PFSK-1 (cell line): ENCODE measurements around the gene HDAC2.

Experiments
- FOXP2 ChIP-seq: optimal IDR thresholded peaks from 2 replicates; pipeline ENCODE3; 2011; ENCODE audit warnings: borderline replicate concordance, control low read depth, inconsistent platforms; ENCODE audit not compliant: insufficient read depth; ENCODE audit errors: extremely low read length, extremely low read depth
- POLR2AphosphoS5 ChIP-seq: IDR thresholded peaks from 2 replicates; pipeline ENCODE4 v1.6.1; 2012; ENCODE audit warnings: low read depth, mild to moderate bottlenecking, control low read depth, low read length, moderate library complexity
- REST ChIP-seq, 2 experiments: IDR thresholded peaks; 2 replicates each; pipeline versions ENCODE4 v1.6.1 to v1.8.0; 2011 to 2012; ENCODE audit warnings: low read depth in 2 of 2, low read length in 2 of 2, control low read depth in 1 of 2, inconsistent platforms in 1 of 2, mild to moderate bottlenecking in 1 of 2, moderate library complexity in 1 of 2; ENCODE audit not compliant: insufficient read depth in 1 of 2
- SIN3A ChIP-seq: IDR thresholded peaks from 2 replicates; pipeline ENCODE4 v1.6.1; 2012; ENCODE audit warnings: mild to moderate bottlenecking, low read length, moderate library complexity, borderline replicate concordance; ENCODE audit not compliant: insufficient read depth
- TAF1 ChIP-seq: IDR thresholded peaks from 2 replicates; pipeline ENCODE4 v1.6.1; 2012; ENCODE audit warnings: low read length, control low read depth, borderline replicate concordance; ENCODE audit not compliant: insufficient read depth

HDAC2 gene

DNA sequence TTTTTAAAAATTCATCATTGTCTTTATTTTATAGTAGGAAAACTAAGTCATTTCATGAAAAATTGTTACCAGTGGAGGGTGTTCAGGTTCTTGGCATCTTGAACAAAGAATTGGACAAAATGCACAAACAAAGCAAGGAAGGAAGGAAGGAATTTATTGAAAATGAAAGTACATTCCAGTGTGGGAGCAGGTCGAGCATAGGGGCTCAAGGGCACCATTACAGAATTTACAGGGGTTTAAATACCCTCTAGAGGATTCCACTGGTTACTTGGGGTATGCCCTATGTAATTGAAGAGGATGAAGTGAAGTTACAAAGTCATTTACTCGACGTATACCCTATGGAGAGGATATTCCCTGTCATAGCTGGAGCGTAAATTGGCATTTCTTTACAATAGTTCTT is 37.4 kb upstream of the HDAC2 start:
- no peak for TF ChIP-seq REST (IDR thresholded peaks at IDR 0.05; ENCODE audit: insufficient read depth in 1 of 2, low read depth in 2 of 2, low read length in 2 of 2)
- no peak for TF ChIP-seq SIN3A
- no peak for TF ChIP-seq TAF1
- TF ChIP-seq FOXP2: no peak
- no peak for TF ChIP-seq POLR2AphosphoS5

GRCh38 chr6:114007516-114007915 is 36.6 kb upstream of the HDAC2 start:
- TF ChIP-seq SIN3A (no peak), REST (IDR thresholded peaks at IDR 0.05; ENCODE audit: insufficient read depth in 1 of 2, low read depth in 2 of 2, low read length in 2 of 2) (no peak), FOXP2 (no peak), TAF1 (no peak), POLR2AphosphoS5 (no peak)

DNA sequence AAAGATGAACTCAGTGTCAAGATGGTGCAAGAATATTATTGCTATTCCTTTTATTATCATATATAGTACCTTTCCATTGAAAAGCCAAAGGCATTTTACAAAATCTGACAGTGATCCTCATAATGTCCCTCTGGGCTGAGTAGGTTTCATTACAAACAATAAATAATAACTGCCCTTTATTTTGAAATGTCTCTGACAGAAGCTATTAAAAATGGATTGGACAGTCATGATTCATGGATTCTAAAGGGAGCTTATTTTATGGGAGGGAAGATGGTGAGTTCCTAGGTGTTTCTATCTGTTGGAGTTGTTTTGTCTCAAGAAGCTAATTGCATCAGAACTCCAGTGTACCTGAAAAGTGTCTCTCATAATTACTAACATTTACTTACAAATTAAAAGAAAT is 30.4 kb upstream of the HDAC2 start:
- TF ChIP-seq REST (IDR thresholded peaks at IDR 0.05; ENCODE audit: insufficient read depth in 1 of 2, low read depth in 2 of 2, low read length in 2 of 2) (no peak), POLR2AphosphoS5 (no peak), TAF1 (no peak), FOXP2 (no peak), SIN3A (no peak)

GRCh38 chr6:114000069-114000468 is 29.1 kb upstream of the HDAC2 start:
- TF ChIP-seq FOXP2 (no peak), REST (IDR thresholded peaks at IDR 0.05; ENCODE audit: insufficient read depth in 1 of 2, low read depth in 2 of 2, low read length in 2 of 2) (no peak), POLR2AphosphoS5 (no peak), TAF1 (no peak)

DNA sequence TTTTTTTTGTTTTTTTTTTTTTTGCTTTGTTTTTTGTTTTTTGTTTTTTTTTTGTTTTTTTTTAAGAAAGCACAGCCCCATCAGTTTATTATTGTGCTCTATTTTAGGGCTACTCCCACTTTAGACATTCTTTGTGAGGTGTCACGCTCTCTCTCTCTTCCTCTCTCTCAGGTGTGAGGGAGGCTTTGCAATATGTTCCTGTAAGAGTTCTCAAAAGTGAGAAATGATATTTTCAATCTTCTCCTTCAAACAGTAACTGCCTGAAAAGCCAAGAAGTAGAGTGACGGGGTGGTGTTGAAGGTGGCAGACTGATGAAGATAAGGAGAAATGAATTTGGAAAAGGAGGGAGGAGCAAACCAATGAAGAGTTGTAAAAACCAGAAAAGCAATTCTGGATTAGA is 28.3 kb upstream of the HDAC2 start:
- TF ChIP-seq SIN3A (no peak), TAF1 (no peak), FOXP2 (no peak), POLR2AphosphoS5 (no peak), REST (IDR thresholded peaks at IDR 0.05; ENCODE audit: insufficient read depth in 1 of 2, low read depth in 2 of 2, low read length in 2 of 2) (no peak)
